Skeletal muscle tissue (tissue), 4 donors: ENCODE measurements around the gene CNTNAP2. TPM values are rescaled to one million over a fixed set of nuclear protein-coding genes. Genes with fewer than 3 reads are reported as not detected.

ENCODE experiments used
- H3K27ac ChIP-seq: one replicate; pipeline ENCODE4 v1.7.0; 2013; ENCODE audit warnings: mild to moderate bottlenecking, low read depth, low read length, inconsistent platforms
- H3K27me3 ChIP-seq, 3 donors: one replicate each; pipeline ENCODE4 v1.7.0; 2013; ENCODE audit warnings: low read length in 3 of 3; ENCODE audit not compliant: control insufficient read depth in 3 of 3, insufficient read depth in 3 of 3
- H3K36me3 ChIP-seq, 3 donors: one replicate each; pipeline ENCODE4 v1.7.0; 2013; ENCODE audit warnings: low read length in 3 of 3; ENCODE audit not compliant: control insufficient read depth in 3 of 3, insufficient read depth in 3 of 3
- H3K4me1 ChIP-seq, 3 donors: one replicate each; pipeline ENCODE4 v1.7.0; 2013; ENCODE audit warnings: low read length in 3 of 3, mild to moderate bottlenecking in 3 of 3; ENCODE audit not compliant: control insufficient read depth in 3 of 3, insufficient read depth in 3 of 3
- H3K4me3 ChIP-seq, 3 donors: one replicate each; pipeline ENCODE4 v1.7.0; 2013; ENCODE audit warnings: low read length in 3 of 3
- H3K9ac ChIP-seq, 3 donors: one replicate each; pipeline ENCODE4 v1.7.0; 2013; ENCODE audit warnings: low read length in 3 of 3, mild to moderate bottlenecking in 3 of 3, moderate library complexity in 2 of 3, low read depth in 1 of 3
- H3K9me3 ChIP-seq, 3 donors: one replicate each; pipeline ENCODE4 v1.7.0; 2013; ENCODE audit warnings: low read length in 3 of 3; ENCODE audit not compliant: control insufficient read depth in 3 of 3
- total RNA-seq: library from RNA; depleted of rRNA; stranded (reverse); fragments of >200 nt; gene quantifications from one replicate; pipeline ENCODE4 v1.2.3, GENCODE V29; 2014
- donor health status: Osteomylitis.

Gene CNTNAP2
- total RNA-seq, 1 donor from 2014 or later: 14.1 TPM

DNA sequence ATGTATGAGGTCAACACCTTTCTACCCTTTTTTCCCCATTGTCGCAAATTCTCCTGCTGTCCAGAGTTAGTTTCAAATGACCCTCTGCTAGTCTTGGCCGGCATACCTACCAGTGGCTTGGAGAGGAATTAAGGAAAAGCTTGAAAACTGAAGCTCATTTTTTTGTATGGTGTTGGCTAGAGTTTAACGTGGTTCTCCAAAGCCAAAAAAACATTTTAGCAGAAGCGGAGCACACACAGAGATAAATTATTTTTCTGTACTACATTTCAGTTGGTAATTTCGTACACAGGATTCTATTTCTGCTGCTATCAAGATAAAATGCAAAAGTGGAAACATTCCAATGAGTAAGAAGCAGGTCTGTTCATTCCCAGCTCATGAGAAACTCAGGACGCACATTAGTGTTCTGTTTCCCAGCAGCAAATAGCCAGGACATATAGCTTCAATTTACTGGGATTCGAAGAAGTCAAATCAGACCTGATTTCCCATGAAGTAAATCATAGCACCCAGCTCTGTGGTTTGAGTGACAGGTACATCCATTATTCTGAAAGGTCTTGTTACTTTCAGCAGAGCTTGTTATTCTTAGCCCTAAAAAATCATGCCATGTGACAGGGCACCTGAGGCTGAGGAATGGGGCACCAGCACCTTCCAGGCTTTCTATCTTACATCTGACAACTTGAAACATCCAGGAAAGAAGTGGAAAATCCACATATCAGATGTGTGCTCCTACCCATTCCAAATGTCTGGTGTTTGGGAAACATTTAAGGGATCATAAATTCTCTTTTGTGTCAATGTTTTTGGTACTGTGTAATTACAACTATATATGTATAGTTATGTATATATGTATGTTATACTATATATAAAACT is 2258.0 kb downstream of the CNTNAP2 start:
- H3K9ac ChIP-seq: no peak overlapping the region
- H3K4me3 ChIP-seq: no peak overlapping the region
- H3K27me3 ChIP-seq: no peaks in the 10 kb centered on the region
- no peak overlapping the region for H3K27ac ChIP-seq
- no peaks in the 10 kb centered on the region for H3K36me3 ChIP-seq
- no peaks in the 10 kb centered on the region for H3K9me3 ChIP-seq
- H3K4me1 ChIP-seq: no peaks in the 10 kb centered on the region

DNA sequence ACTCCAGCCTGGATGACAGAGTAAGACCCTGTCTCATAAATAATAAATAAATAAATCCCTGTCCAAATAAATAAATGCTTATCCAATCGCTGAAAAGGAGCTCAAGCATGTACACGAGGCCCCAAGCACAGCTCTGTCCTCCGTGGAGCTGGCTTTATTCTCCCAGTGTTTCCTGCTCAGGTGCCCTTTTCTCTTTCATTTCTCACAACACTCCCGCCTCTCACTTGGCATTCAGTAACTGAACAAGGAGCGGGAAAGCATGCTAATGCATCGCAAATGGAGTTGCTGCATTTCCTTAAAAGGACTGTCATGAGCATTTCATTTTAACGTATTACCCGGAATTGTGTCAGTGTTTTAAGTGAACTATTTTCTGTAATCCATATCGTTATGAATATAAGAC is 2263.1 kb downstream of the CNTNAP2 start:
- no peak overlapping the region for H3K27ac ChIP-seq
- no peak overlapping the region for H3K9ac ChIP-seq
- H3K9me3 ChIP-seq: no peaks in the 10 kb centered on the region

DNA sequence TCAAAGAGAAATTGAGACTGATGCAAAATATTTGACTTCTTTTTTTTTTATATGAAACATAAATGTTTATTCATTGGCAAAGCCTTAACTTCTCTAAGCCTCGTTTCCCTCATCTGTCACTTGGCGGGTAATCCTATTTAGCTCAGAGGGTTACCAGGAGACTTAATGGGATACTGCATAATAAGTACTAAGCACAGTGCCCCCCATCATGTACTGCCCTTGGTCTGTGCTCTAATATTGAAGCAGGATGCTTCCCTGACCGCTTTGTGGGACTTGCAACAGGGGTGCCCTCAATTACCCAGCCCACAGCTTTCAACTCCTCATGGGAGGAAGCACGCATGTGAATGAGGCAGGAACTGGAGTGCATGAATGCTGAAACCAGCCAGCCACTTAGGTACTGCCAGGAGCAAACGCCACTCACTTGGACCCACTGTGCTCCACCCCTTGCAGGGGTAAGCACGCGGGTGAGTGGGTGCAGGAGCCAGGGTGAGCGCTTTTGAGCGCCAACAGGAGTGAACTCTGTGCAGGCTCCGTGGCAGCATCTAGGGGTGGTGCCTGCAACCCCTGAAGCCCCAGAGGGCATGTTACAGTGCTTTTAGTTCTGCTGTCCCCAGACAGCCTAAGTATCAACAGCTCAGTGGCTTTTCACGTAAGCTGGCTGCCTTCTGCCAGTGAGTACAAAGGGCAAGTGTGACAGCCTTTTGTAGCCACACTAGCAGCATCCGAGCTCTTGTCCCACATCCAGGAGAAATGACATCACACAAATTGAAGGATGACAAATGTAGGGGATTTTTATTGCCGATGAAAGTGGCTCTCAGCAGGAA is 2264.2 kb downstream of the CNTNAP2 start:
- no peaks in the 10 kb centered on the region for H3K27me3 ChIP-seq
- no peak overlapping the region for H3K27ac ChIP-seq
- H3K9ac ChIP-seq: no peak overlapping the region
- H3K4me1 ChIP-seq: no peaks in the 10 kb centered on the region
- H3K4me3 ChIP-seq: no peak overlapping the region
- no peaks in the 10 kb centered on the region for H3K9me3 ChIP-seq
- H3K36me3 ChIP-seq: no peaks in the 10 kb centered on the region

More for the DNA sequence above, 2263.1 kb downstream of the CNTNAP2 start:
- H3K27me3 ChIP-seq: no peaks in the 10 kb centered on the region
- H3K36me3 ChIP-seq: no peaks in the 10 kb centered on the region
- H3K4me1 ChIP-seq: no peaks in the 10 kb centered on the region
- no peak overlapping the region for H3K4me3 ChIP-seq

DNA sequence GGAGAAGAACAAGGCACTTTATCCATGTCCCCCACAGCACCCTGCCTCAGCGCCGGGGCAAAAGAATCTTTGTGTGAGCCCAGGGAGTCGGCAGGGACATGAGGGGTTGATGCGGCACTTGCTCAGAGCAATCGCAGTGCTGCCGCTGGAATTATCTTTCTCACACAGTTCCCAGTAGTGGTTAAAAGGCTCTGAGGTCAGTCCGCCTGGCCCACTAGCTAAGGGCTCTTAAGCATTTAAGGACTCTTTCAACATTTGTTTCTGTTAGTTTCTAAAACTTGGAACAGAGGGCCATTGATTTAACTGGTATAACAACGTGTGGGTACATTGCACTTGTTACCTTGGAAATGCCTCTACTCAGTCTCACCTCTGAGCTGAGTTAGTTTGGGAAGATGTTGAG is 2266.0 kb downstream of the CNTNAP2 start:
- no peaks in the 10 kb centered on the region for H3K27me3 ChIP-seq
- no peak overlapping the region for H3K4me3 ChIP-seq
- H3K36me3 ChIP-seq: no peaks in the 10 kb centered on the region
- no peak overlapping the region for H3K9ac ChIP-seq
- H3K27ac ChIP-seq: no peak overlapping the region
- H3K4me1 ChIP-seq: no peaks in the 10 kb centered on the region
- H3K9me3 ChIP-seq: no peaks in the 10 kb centered on the region

DNA sequence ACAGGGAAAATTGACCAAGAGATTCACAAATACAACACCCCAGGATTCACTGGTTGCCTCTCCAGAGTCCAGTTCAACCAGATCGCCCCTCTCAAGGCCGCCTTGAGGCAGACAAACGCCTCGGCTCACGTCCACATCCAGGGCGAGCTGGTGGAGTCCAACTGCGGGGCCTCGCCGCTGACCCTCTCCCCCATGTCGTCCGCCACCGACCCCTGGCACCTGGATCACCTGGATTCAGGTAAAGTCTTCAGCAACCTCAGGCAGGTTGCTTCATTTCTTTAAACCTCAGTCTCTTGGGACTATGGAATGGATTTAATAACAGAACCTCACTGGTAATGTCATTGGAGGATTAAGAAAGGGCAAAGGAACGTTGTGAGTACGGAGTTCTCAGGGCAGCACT is 2267.1 kb downstream of the CNTNAP2 start:
- no peaks in the 10 kb centered on the region for H3K27me3 ChIP-seq
- no peaks in the 10 kb centered on the region for H3K36me3 ChIP-seq
- no peaks in the 10 kb centered on the region for H3K4me1 ChIP-seq
- H3K9me3 ChIP-seq: no peaks in the 10 kb centered on the region
- H3K9ac ChIP-seq: no peak overlapping the region
- H3K4me3 ChIP-seq: no peak overlapping the region
- no peak overlapping the region for H3K27ac ChIP-seq

DNA sequence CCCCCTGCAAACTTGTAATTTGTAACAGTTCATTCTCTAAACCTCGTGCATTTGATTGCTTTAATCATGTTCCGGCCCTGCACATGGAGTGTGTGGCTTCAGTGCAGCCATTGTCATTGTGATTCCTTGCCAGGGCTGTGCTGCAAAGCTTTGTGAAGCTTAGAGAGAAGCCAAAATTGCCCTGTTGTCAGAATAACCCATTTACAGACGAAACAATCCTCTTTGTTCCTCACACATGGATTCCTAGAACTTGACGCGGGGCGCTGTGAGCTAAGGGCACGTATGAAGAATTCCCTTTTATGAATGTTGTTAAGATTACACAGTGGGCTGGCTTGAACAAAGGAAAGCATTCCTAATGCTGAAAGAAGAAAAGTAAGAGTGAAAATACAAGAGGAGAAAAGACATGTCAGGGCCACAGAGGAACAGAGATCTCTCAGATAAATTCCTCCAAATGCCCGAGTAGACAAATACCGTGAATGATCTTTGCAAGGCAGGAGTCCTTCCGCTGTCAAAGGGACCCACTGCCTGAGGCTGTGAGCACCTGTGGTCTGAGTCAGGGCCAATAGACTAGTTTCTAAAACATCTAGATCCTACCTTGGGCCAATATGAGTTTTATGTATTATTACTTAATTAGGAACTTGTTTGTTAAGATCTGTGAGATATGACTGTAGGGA is 2268.5 kb downstream of the CNTNAP2 start:
- H3K4me1 ChIP-seq: no peaks in the 10 kb centered on the region
- no peak overlapping the region for H3K4me3 ChIP-seq
- H3K27me3 ChIP-seq: no peaks in the 10 kb centered on the region
- no peaks in the 10 kb centered on the region for H3K36me3 ChIP-seq
- no peak overlapping the region for H3K27ac ChIP-seq
- H3K9ac ChIP-seq: no peak overlapping the region
- no peaks in the 10 kb centered on the region for H3K9me3 ChIP-seq

DNA sequence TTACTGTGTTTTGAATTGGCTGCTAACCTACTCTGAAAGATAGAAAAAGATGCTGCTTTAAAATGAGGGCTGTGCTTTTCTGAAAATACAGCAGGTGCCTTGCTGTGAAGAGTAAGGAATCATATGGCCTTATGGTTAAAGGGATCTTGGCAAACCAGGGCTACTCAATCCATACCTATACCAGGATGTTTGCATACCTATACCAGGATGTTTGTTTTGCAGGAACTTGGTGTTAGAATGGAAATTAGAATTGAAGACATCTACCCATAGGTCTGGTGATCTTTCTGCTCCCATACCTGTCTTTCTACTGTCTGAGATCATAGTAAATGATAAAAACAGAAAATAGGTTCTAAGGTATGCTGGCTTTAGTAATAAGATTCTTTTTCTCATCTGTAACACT is 2273.8 kb downstream of the CNTNAP2 start:
- H3K27me3 ChIP-seq: no peaks in the 10 kb centered on the region
- H3K36me3 ChIP-seq: no peaks in the 10 kb centered on the region
- no peak overlapping the region for H3K27ac ChIP-seq
- H3K9ac ChIP-seq: no peak overlapping the region
- H3K4me3 ChIP-seq: no peak overlapping the region
- H3K4me1 ChIP-seq: no peaks in the 10 kb centered on the region
- H3K9me3 ChIP-seq: no peaks in the 10 kb centered on the region

DNA sequence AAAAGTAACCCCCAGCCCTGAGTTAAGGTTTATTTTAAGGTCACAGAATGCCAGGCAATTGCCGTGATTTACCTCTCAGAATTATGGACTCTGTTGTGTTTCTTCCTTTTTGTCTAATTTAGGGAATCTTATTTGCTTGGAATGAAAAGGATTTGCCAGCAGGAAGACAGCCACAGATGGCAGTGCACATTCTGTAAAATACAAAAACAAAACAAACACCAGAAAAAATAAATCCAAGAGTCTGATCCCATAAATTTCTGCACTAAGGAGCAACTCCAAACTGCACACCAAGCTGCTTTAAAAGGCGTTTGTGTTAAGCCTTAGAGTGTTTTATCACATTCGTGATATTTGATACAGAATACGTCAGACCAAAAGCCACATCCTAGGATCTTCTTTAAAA is 2275.0 kb downstream of the CNTNAP2 start:
- Histone ChIP-seq H3K36me3 (no peaks in the 10 kb centered on the region), H3K4me3 (no peak overlapping the region), H3K9ac (no peak overlapping the region)

DNA sequence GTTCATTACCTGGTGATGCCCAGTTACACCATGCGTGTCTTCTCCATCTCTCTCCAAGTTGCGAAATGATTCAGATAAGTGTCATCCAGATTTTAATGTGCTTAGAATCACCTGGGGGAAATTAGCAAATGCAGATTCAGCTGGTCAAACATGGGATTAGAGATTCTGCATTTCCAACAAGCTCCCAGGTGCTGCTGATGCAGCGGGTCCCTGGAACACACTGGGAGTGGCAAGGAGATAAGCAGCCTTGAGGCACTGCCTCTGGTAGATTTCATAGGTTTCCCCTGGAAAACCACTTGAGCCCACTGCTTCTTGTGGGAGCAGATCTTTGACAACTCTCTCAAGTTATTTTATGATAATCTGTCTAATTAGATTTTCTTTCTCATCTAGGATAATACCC is 2278.0 kb downstream of the CNTNAP2 start:
- Histone ChIP-seq H3K27me3 (peaks cover 3 to 13% (median 7%) of the 10 kb centered on the region in 3 donors), H3K27ac (no peak overlapping the region), H3K36me3 (no peaks in the 10 kb centered on the region), H3K9me3 (no peaks in the 10 kb centered on the region), H3K9ac (no peak overlapping the region), H3K4me3 (no peak overlapping the region), H3K4me1 (no peaks in the 10 kb centered on the region)

More for the DNA sequence above, 2275.0 kb downstream of the CNTNAP2 start:
- Histone ChIP-seq H3K9me3 (no peaks in the 10 kb centered on the region), H3K27me3 (peaks cover 0 to 9% (median 7%) of the 10 kb centered on the region in 3 donors), H3K4me1 (no peaks in the 10 kb centered on the region), H3K27ac (no peak overlapping the region)
